Thyroid gland (tissue), 4 donors: ENCODE measurements around the gene UGP2.

Experiments
- POLR2A ChIP-seq, 2 donors: fragments of 450-650 bp; IDR thresholded peaks; one replicate each; pipeline ENCODE4 v1.6.1; 2017; ENCODE audit warnings: antibody characterized with exemption in 2 of 2, mild to moderate bottlenecking in 2 of 2, moderate library complexity in 1 of 2
- TF ChIP-seq, protein P1 (sequence below), 6 experiments: fragments of 200-600 bp in 3 of 6; fragments of 450-650 bp in 3 of 6; sonication (generic) in 3 of 6; IDR thresholded peaks; one replicate each; pipeline ENCODE4 v1.5.1; 2016 to 2019; ENCODE audit warnings: antibody characterized with exemption in 6 of 6, mild to moderate bottlenecking in 2 of 6, inconsistent platforms in 1 of 6, moderate library complexity in 1 of 6

DNA sequence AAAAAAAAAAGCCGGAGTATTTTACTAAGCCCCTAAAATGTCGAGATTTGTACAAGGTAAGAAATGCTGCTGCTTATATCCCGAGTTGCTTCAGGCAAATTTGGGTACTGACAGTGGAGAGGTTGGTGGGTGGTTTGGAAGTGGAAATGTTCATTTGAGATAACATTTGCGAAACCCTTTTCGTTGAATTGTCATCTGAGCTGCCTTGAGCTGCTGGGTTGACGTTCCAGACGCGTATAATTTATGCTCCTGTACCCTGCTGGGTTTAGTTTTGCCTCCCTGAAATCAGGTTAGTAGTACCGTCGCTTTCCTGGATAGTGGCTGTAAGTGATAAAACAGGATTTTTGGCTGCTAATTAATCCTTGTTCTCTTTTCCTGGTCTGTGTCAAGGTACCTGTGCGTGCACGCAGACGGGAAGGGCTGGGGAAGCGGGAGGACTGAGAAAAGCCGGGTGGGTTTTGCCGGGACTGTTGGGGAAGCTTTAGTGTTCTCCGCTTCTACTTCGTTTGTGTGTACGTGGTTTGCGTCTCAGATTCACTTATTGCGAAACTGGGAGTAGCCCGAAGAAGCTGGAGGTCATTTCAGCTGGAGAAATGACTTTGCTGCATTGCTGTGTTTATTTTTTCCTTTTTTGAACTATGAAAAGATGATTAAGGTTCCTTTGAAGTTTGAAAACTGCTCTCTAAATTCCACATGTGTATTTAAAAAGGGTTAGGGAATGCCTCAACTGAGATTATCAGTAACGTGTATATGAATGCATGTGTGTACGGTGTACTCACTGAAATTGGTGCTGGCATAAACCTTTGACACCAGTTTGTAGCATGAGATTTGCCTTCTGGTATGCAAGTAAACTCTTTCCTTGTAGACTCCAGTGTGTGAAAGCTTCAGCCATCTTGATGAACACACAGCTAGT is 709 bp downstream of the UGP2 start:
- TF ChIP-seq POLR2A (IDR thresholded peaks at IDR 0.05): peak in 1 of 2 donors; percentile 43
- TF ChIP-seq, protein P1, sequence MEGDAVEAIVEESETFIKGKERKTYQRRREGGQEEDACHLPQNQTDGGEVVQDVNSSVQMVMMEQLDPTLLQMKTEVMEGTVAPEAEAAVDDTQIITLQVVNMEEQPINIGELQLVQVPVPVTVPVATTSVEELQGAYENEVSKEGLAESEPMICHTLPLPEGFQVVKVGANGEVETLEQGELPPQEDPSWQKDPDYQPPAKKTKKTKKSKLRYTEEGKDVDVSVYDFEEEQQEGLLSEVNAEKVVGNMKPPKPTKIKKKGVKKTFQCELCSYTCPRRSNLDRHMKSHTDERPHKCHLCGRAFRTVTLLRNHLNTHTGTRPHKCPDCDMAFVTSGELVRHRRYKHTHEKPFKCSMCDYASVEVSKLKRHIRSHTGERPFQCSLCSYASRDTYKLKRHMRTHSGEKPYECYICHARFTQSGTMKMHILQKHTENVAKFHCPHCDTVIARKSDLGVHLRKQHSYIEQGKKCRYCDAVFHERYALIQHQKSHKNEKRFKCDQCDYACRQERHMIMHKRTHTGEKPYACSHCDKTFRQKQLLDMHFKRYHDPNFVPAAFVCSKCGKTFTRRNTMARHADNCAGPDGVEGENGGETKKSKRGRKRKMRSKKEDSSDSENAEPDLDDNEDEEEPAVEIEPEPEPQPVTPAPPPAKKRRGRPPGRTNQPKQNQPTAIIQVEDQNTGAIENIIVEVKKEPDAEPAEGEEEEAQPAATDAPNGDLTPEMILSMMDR (IDR thresholded peaks at IDR 0.05): no peak
